ENCODE measurements around the gene MCEMP1.

MCEMP1 gene, protein sequence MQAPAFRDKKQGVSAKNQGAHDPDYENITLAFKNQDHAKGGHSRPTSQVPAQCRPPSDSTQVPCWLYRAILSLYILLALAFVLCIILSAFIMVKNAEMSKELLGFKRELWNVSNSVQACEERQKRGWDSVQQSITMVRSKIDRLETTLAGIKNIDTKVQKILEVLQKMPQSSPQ

DNA sequence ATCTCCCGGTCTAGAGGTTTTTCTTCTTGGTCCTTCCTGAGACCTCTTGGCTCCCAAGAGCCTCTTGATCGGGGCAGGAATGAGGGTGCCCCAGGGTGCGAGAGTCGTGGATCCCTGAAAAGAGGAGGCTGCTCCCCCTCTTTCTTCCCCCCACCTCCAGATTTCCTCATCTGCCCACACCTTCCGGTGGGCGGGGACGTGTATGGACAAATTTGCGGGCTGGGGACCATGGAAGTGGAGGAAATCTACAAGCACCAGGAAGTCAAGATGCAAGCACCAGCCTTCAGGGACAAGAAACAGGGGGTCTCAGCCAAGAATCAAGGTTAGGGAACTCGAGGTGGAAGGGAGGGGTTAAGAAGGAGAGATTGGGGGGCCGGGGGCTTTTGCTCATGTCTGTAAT lies at the start of gene MCEMP1:
Gene MCEMP1, plus strand, starts transcription at position 237 of the 400 bp plus-strand sequence. Its CDS starts 31 bp downstream, at position 268.
- H3K27ac ChIP-seq (ENCODE audit: low read depth, low read length), result no peak within 1 kb of the TSS
- H3K36me3 ChIP-seq (ENCODE audit: control insufficient read depth in 1 of 2, insufficient read depth in 2 of 2, low read length in 2 of 2), result no peaks in the 10 kb centered on the region
- peaks cover 8 to 20% of the 10 kb centered on the region in 2 donors for H3K27me3 ChIP-seq (ENCODE audit: control insufficient read depth in 1 of 2, insufficient read depth in 2 of 2, low read length in 2 of 2)
- no peak within 1 kb of the TSS for H3K4me3 ChIP-seq (ENCODE audit: low read depth in 1 of 2, low read length in 2 of 2)
- H3K4me1 ChIP-seq (ENCODE audit: control insufficient read depth in 1 of 2, insufficient read depth in 2 of 2, low read length in 2 of 2), result peaks cover 6 to 26% of the 10 kb centered on the region in 2 donors
- H3K9me3 ChIP-seq (ENCODE audit: control insufficient read depth in 1 of 2, low read length in 2 of 2), result peaks cover 0 to 2% of the 10 kb centered on the region in 2 donors
- no peak within 1 kb of the TSS for H3K9ac ChIP-seq (ENCODE audit: low read depth in 1 of 2, low read length in 2 of 2)

DNA sequence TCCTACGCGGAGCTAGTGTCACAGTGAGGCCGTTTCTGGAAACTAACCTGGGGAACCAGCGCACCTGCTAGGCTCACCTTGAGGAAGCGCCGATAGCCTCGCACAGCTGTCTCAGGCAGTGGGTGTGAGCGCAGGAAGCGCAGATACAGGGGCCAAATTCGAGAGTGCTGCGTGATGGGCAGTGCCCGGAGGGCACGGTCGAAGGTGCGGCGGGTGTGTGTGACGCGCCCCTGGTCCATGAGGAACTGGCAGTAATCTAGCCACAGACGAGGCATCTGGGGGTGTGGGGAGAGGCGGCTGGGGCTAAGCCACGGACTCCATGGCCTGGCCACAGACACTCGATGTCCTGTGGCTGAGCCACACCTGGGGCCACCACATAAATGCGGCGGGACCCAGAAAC lies 49.7 kb upstream of the MCEMP1 start:
- Histone ChIP-seq H3K36me3 (ENCODE audit: control insufficient read depth in 1 of 2, insufficient read depth in 2 of 2, low read length in 2 of 2) (peaks cover 31 to 50% of the 10 kb centered on the region in 2 donors), H3K4me3 (ENCODE audit: low read depth in 1 of 2, low read length in 2 of 2) (no peak overlapping the region), H3K27ac (ENCODE audit: low read depth, low read length) (no peak overlapping the region), H3K27me3 (ENCODE audit: control insufficient read depth in 1 of 2, insufficient read depth in 2 of 2, low read length in 2 of 2) (no peaks in the 10 kb centered on the region), H3K9ac (ENCODE audit: low read depth in 1 of 2, low read length in 2 of 2) (no peak overlapping the region), H3K4me1 (ENCODE audit: control insufficient read depth in 1 of 2, insufficient read depth in 2 of 2, low read length in 2 of 2) (peaks cover 21 to 24% of the 10 kb centered on the region in 2 donors), H3K9me3 (ENCODE audit: control insufficient read depth in 1 of 2, low read length in 2 of 2) (no peaks in the 10 kb centered on the region)

DNA sequence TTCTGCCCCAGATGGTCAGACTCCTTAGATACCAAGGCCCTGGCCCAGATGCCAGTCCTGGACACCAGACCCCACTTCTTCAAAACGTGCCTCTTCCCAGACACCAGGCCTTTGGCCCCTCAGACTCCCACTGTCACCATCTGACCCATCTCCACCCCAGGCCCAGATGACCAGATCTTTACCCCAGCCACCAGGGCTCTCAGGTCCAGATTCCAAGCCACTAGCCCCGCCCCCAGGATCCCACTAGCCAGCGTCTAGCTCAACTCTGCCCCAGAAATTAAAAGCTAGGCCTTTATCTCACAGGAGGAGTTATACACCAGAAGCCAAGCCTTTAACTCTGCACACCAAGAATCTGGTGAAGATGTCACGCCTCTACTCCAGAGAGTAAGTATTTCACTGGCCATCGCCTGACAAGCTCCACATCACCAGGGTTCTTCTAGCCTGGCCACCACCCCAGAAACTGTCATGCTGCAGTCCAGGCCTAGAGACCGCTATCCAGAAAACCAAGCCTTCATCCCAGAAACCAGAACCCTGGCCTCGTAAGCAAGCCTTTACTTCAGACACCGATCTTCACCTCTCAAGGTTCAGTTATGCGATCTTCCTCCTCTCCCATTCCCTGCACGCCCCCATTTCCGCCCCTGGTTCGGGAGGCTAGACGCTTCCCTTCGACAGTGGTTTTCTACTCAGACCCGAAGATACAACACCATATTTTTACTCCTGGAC lies 48.1 kb upstream of the MCEMP1 start:
- H3K9me3 ChIP-seq (ENCODE audit: control insufficient read depth in 1 of 2, low read length in 2 of 2), result no peaks in the 10 kb centered on the region
- H3K27ac ChIP-seq (ENCODE audit: low read depth, low read length), result peak overlapping the region; percentile 49
- peak overlapping the region; percentile 77 to 97 for H3K9ac ChIP-seq (ENCODE audit: low read depth in 1 of 2, low read length in 2 of 2)
- H3K4me1 ChIP-seq (ENCODE audit: control insufficient read depth in 1 of 2, insufficient read depth in 2 of 2, low read length in 2 of 2), result peaks cover 21 to 24% of the 10 kb centered on the region in 2 donors
- H3K36me3 ChIP-seq (ENCODE audit: control insufficient read depth in 1 of 2, insufficient read depth in 2 of 2, low read length in 2 of 2), result peaks cover 22 to 38% of the 10 kb centered on the region in 2 donors
- no peaks in the 10 kb centered on the region for H3K27me3 ChIP-seq (ENCODE audit: control insufficient read depth in 1 of 2, insufficient read depth in 2 of 2, low read length in 2 of 2)
- H3K4me3 ChIP-seq (ENCODE audit: low read depth in 1 of 2, low read length in 2 of 2), result peak overlapping the region; percentile 96 to 99

DNA sequence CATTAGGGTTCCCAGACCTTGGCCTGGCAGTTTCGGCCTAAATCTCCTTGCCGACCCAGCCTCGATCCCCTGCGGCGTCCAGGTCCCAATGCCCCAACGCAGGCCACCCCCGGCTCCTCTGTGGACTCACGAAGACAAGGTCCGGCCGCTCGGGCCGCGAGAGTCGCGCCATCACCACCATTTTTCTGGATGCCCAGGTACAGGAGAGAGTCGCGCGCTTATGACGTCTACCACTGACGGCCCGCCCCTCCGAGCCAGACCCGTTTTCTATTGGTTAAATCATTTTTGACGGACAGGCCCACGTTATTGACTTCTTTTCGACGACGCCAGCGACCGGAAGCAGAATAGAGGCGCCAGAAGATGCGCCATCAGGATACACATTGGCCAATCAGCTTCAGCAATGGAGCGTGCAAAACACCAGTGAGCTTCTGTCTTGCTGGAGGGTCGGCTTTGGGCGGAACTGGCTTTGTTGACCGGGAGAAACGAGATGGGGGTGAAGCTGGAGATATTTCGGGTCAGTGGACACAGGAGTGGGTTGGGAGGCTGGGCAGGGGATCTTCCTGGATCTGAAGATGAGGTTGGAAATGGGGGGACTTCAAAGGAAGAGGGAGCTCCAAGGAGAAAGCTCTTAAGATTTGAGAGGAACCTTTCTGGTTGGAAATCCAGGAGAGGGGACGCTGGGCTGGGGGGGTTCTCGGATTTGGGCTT lies 47.4 kb upstream of the MCEMP1 start, which contains the start of the genes PET100 and XAB2:
Gene PET100, plus strand, starts transcription at position 447 of the 708 bp plus-strand sequence. Its CDS starts 41 bp downstream, at position 488.
Gene XAB2, minus strand, starts transcription at position 199 of the 708 bp plus-strand sequence. Its CDS starts 18 bp downstream, at position 181.
- no peaks in the 10 kb centered on the region for H3K9me3 ChIP-seq (ENCODE audit: control insufficient read depth in 1 of 2, low read length in 2 of 2)
- no peaks in the 10 kb centered on the region for H3K27me3 ChIP-seq (ENCODE audit: control insufficient read depth in 1 of 2, insufficient read depth in 2 of 2, low read length in 2 of 2)
- peak within 1 kb of the TSS; percentile 49 for H3K27ac ChIP-seq (ENCODE audit: low read depth, low read length)
- H3K4me1 ChIP-seq (ENCODE audit: control insufficient read depth in 1 of 2, insufficient read depth in 2 of 2, low read length in 2 of 2), result peaks cover 21 to 24% of the 10 kb centered on the region in 2 donors
- peak within 1 kb of the TSS; percentile 84 to 97 for H3K9ac ChIP-seq (ENCODE audit: low read depth in 1 of 2, low read length in 2 of 2)
- peaks cover 18 to 33% of the 10 kb centered on the region in 2 donors for H3K36me3 ChIP-seq (ENCODE audit: control insufficient read depth in 1 of 2, insufficient read depth in 2 of 2, low read length in 2 of 2)
- peak within 1 kb of the TSS; percentile 96 to 99 for H3K4me3 ChIP-seq (ENCODE audit: low read depth in 1 of 2, low read length in 2 of 2)

DNA sequence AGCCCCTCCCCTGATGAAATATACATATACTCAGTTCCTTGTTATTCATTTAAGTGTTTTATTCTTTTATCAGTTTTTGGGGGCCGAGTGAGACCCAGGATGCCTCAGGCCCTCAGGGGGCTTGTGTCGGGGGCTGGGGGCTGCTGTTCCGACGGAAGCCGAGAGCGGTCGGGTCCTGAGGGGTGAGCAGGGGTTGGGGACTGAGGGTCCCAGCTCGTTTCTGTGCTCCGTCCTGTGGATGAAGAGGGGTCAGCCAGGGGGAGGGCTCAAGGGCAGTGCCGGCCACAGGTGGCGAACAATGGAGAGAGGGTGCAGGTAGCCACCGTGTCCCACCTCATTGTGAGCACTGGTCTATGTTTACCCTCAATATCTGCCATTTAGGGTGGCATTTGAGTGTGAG lies 45.3 kb upstream of the MCEMP1 start:
- Histone ChIP-seq H3K27ac (ENCODE audit: low read depth, low read length) (no peak overlapping the region), H3K4me1 (ENCODE audit: control insufficient read depth in 1 of 2, insufficient read depth in 2 of 2, low read length in 2 of 2) (peaks cover 21 to 31% of the 10 kb centered on the region in 2 donors), H3K36me3 (ENCODE audit: control insufficient read depth in 1 of 2, insufficient read depth in 2 of 2, low read length in 2 of 2) (peaks cover 2 to 16% of the 10 kb centered on the region in 2 donors), H3K27me3 (ENCODE audit: control insufficient read depth in 1 of 2, insufficient read depth in 2 of 2, low read length in 2 of 2) (no peaks in the 10 kb centered on the region), H3K4me3 (ENCODE audit: low read depth in 1 of 2, low read length in 2 of 2) (no peak overlapping the region), H3K9me3 (ENCODE audit: control insufficient read depth in 1 of 2, low read length in 2 of 2) (no peaks in the 10 kb centered on the region), H3K9ac (ENCODE audit: low read depth in 1 of 2, low read length in 2 of 2) (no peak overlapping the region)

DNA sequence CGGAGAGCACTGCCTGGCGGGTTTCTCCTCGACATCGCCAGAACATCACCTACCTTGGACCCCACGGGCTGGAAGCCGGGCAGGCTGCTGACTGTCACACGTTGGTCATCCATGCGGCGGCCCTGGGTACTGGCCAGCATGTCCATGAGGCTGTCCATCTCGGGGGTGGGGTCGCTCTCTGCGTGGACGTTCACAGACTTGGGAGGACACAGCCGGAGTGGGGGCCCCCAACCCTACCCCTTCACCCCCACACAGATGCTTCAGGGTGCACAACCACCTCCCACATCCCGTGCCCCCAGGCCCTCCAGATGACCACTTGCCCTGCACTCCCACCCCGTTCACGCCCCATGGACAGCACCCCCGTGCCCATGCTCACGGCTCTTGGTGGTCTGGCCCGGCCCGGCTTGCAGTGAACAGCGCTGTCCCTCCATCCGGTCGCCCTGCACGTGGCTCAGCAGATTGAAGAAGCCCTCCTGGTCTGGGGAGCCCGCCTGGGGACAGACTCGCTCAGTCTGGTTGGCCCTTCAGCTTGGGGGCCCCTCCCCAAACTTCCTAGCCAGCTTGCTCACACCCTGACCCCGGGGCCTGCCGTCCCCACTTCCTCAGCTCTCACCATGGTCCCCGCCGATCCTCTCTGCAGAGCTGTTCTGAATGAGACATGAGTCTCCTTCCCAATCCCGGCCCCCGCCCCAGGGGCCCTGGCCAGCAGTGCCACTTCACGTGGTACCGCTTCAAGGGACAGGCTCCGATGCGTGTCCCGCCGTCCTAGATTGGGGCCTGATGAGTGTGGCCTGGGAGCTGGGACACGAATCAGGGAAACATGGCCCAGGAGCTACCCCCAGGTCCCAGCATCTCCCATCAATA lies 44.3 kb upstream of the MCEMP1 start:
- H3K27me3 ChIP-seq (ENCODE audit: control insufficient read depth in 1 of 2, insufficient read depth in 2 of 2, low read length in 2 of 2), result no peaks in the 10 kb centered on the region
- H3K27ac ChIP-seq (ENCODE audit: low read depth, low read length), result no peak overlapping the region
- no peak overlapping the region for H3K9ac ChIP-seq (ENCODE audit: low read depth in 1 of 2, low read length in 2 of 2)
- no peak overlapping the region for H3K4me3 ChIP-seq (ENCODE audit: low read depth in 1 of 2, low read length in 2 of 2)
- H3K9me3 ChIP-seq (ENCODE audit: control insufficient read depth in 1 of 2, low read length in 2 of 2), result no peaks in the 10 kb centered on the region
- peaks cover 21 to 34% of the 10 kb centered on the region in 2 donors for H3K4me1 ChIP-seq (ENCODE audit: control insufficient read depth in 1 of 2, insufficient read depth in 2 of 2, low read length in 2 of 2)
- H3K36me3 ChIP-seq (ENCODE audit: control insufficient read depth in 1 of 2, insufficient read depth in 2 of 2, low read length in 2 of 2), result peaks cover 2 to 10% of the 10 kb centered on the region in 2 donors

DNA sequence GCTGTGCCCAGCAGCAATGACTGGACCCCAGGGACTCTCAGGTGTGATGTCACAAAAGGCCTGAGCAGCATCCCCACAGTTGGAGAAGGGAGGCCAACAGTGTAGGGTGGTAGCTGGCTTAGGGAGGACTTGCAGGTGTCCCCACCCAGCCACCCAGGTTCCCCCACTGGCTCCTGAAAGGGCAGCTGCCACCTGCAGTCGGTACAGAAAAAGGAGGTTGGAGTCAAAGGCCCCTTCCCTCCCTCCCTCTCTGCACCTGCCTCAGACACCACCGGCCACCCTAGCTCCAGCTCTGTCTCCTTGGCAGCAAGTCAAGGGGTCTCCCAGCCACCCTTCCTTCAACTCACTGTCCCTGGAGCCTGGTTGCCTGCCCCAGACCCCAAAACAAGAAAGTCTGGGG lies 43.2 kb upstream of the MCEMP1 start, which contains the start of gene PCP2:
Gene PCP2, minus strand, starts transcription at position 22 of the 400 bp plus-strand sequence. CDS start 262 bp downstream, outside the sequence.
- Histone ChIP-seq H3K4me3 (ENCODE audit: low read depth in 1 of 2, low read length in 2 of 2) (no peak within 1 kb of the TSS), H3K9me3 (ENCODE audit: control insufficient read depth in 1 of 2, low read length in 2 of 2) (no peaks in the 10 kb centered on the region), H3K27ac (ENCODE audit: low read depth, low read length) (no peak within 1 kb of the TSS), H3K9ac (ENCODE audit: low read depth in 1 of 2, low read length in 2 of 2) (no peak within 1 kb of the TSS), H3K27me3 (ENCODE audit: control insufficient read depth in 1 of 2, insufficient read depth in 2 of 2, low read length in 2 of 2) (no peaks in the 10 kb centered on the region), H3K36me3 (ENCODE audit: control insufficient read depth in 1 of 2, insufficient read depth in 2 of 2, low read length in 2 of 2) (peaks cover 2 to 10% of the 10 kb centered on the region in 2 donors), H3K4me1 (ENCODE audit: control insufficient read depth in 1 of 2, insufficient read depth in 2 of 2, low read length in 2 of 2) (peaks cover 16 to 35% of the 10 kb centered on the region in 2 donors)

DNA sequence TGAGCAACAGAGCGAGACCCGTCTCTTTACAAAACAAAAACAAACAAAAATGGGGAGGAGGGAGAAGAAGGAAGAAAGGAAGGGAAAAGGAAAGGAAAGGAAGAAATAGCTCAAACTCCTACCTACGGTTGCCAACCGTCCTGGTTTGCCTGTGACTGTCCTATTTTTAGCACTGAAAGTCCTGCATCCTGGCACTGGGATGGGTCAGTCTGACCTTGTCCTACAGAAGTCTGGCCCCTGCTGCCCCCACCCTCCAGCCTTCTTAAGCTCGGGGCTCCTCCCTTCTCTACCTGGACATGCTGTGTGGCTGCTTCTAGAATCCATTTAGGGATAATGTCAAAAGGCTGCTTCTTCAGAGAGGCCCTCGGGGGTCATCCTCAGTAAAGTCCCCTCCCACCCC lies 41.2 kb upstream of the MCEMP1 start:
- Histone ChIP-seq H3K4me1 (ENCODE audit: control insufficient read depth in 1 of 2, insufficient read depth in 2 of 2, low read length in 2 of 2) (peaks cover 8 to 34% of the 10 kb centered on the region in 2 donors), H3K9me3 (ENCODE audit: control insufficient read depth in 1 of 2, low read length in 2 of 2) (peaks cover 0 to 2% of the 10 kb centered on the region in 2 donors), H3K27me3 (ENCODE audit: control insufficient read depth in 1 of 2, insufficient read depth in 2 of 2, low read length in 2 of 2) (peaks cover 0 to 7% of the 10 kb centered on the region in 2 donors), H3K9ac (ENCODE audit: low read depth in 1 of 2, low read length in 2 of 2) (no peak overlapping the region), H3K4me3 (ENCODE audit: low read depth in 1 of 2, low read length in 2 of 2) (no peak overlapping the region), H3K27ac (ENCODE audit: low read depth, low read length) (no peak overlapping the region), H3K36me3 (ENCODE audit: control insufficient read depth in 1 of 2, insufficient read depth in 2 of 2, low read length in 2 of 2) (peaks cover 2 to 21% of the 10 kb centered on the region in 2 donors)

DNA sequence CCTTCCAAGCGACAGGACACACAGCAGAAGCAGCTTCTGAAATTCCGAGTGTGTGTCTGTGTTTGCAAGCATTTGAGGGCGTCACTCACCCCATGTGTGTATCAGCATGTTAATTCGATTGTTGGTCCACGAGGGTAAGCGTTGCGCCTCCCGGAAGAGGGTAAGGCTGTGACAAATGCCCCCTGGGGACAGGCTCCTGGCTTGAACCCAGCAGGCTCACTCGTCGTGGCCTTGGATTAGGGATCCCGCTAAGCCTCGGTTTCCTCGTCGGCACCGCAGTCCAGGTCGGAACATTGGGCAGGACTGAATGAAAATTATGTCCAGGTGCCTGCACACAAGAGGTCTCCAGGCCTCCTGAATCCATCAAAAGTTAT lies 40.6 kb upstream of the MCEMP1 start:
- Histone ChIP-seq H3K27ac (ENCODE audit: low read depth, low read length) (no peak overlapping the region), H3K4me1 (ENCODE audit: control insufficient read depth in 1 of 2, insufficient read depth in 2 of 2, low read length in 2 of 2) (peaks cover 6 to 29% of the 10 kb centered on the region in 2 donors), H3K9ac (ENCODE audit: low read depth in 1 of 2, low read length in 2 of 2) (peak overlapping the region in 1 of 2 donors; percentile 2), H3K4me3 (ENCODE audit: low read depth in 1 of 2, low read length in 2 of 2) (peak overlapping the region; percentile 53 to 93), H3K27me3 (ENCODE audit: control insufficient read depth in 1 of 2, insufficient read depth in 2 of 2, low read length in 2 of 2) (peaks cover 0 to 7% of the 10 kb centered on the region in 2 donors), H3K36me3 (ENCODE audit: control insufficient read depth in 1 of 2, insufficient read depth in 2 of 2, low read length in 2 of 2) (peaks cover 2 to 21% of the 10 kb centered on the region in 2 donors), H3K9me3 (ENCODE audit: control insufficient read depth in 1 of 2, low read length in 2 of 2) (peaks cover 0 to 2% of the 10 kb centered on the region in 2 donors)
